K562 (cell line): Measurements from ENCODE around the gene CD1D. TPM values are rescaled to one million over a fixed set of nuclear protein-coding genes. Genes with fewer than 3 reads are reported as not detected.

Experiments
- ATAC-seq: fragments of 200-7000 bp; cut with Tn5 transposase; 3 replicates; pipeline ENCODE4 v1.9.1; 2020; ENCODE audit warnings: moderate library complexity
- BruUV-seq: library from RNA; stranded (reverse); fragments of 400-500 nt; replicated peaks from 2 replicates; lab custom pipeline; 2021; lab: Mats Ljungman, UMichigan
- CTCF ChIA-PET: fragments of 300-600 bp; formaldehyde crosslinking; extraction: SDS; loops from one replicate; lab custom pipeline; 2021; ENCODE audit warnings: low intra/inter-chr PET ratio; lab: Yijun Ruan, JAX
- POLR2A ChIA-PET: fragments of 300-600, 350-650 bp; sonication (Branson Sonifier 250); formaldehyde crosslinking; extraction: SDS; loops from one replicate; lab custom pipeline; 2021; ENCODE audit warnings: antibody characterized with exemption, inconsistent platforms; lab: Yijun Ruan, JAX
- DNase-seq, 4 experiments: peaks; one replicate each; pipeline versions ENCODE4 v3.0.0 to v3.0.0-alpha.2; 2011 to 2018; ENCODE audit warnings: low spot score in 3 of 4, mixed read lengths in 3 of 4; ENCODE audit errors: extremely low read depth in 1 of 4
- FAIRE-seq: peaks from 2 replicates; lab custom pipeline; 2011; peaks lifted over from hg19 to GRCh38; lab: Jason Lieb, UNC
- H2AFZ ChIP-seq: 2 replicates; pipeline ENCODE4 v1.6.0; 2011; ENCODE audit warnings: low read depth, low read length, control low read depth, inconsistent platforms
- H3K27ac ChIP-seq: fragments of 200-600 bp; 3 replicates; pipeline ENCODE4 v1.8.0; 2011; ENCODE audit warnings: low read depth, mild to moderate bottlenecking, control low read depth, inconsistent platforms, low read length, moderate library complexity, mixed read lengths; ENCODE audit errors: extremely low read depth
- H3K27me3 ChIP-seq, 2 experiments: fragments of 300-600 bp in 1 of 2; 2 replicates in 1 of 2; 3 replicates in 1 of 2; pipeline versions ENCODE4 v1.6.0 to v1.8.0; 2011; ENCODE audit warnings: inconsistent platforms in 2 of 2, low read length in 2 of 2, mild to moderate bottlenecking in 1 of 2, mixed read lengths in 1 of 2, moderate library complexity in 1 of 2; ENCODE audit not compliant: control insufficient read depth in 2 of 2, insufficient read depth in 2 of 2
- H3K36me3 ChIP-seq: fragments of 300-600 bp; 3 replicates; pipeline ENCODE4 v1.8.0; 2011; ENCODE audit warnings: mild to moderate bottlenecking, low read length, inconsistent platforms; ENCODE audit not compliant: control insufficient read depth, insufficient read depth
- H3K4me1 ChIP-seq, 2 experiments: fragments of 200-600 bp in 1 of 2; replicated peaks in 1 of 2; 2 replicates in 1 of 2; 3 replicates in 1 of 2; pipeline versions ENCODE4 v1.5.1 to v1.8.0; 2011; ENCODE audit warnings: inconsistent platforms in 2 of 2, low read length in 2 of 2, mild to moderate bottlenecking in 1 of 2, mixed read lengths in 1 of 2, moderate library complexity in 1 of 2; ENCODE audit not compliant: control insufficient read depth in 2 of 2, insufficient read depth in 2 of 2
- H3K4me2 ChIP-seq: 2 replicates; pipeline ENCODE4 v1.6.1; 2011; ENCODE audit warnings: low read length, control low read depth, inconsistent platforms, mixed read lengths; ENCODE audit not compliant: insufficient read depth
- H3K4me3 ChIP-seq: fragments of 200-600 bp; sonication (generic), shearing (Covaris generic); 2 replicates; pipeline ENCODE4 v1.5.1; 2016; ENCODE audit warnings: control low read depth, inconsistent platforms
- H3K79me2 ChIP-seq: fragments of 200-600 bp; 3 replicates; pipeline ENCODE4 v1.8.0; 2011; ENCODE audit warnings: low read length, inconsistent platforms; ENCODE audit not compliant: control insufficient read depth, insufficient read depth
- H3K9ac ChIP-seq, 2 experiments: 2 replicates each; pipeline versions ENCODE4 v1.6.0 to v1.6.1; 2011; ENCODE audit warnings: low read depth in 2 of 2, low read length in 2 of 2, control low read depth in 1 of 2, inconsistent platforms in 1 of 2, mild to moderate bottlenecking in 1 of 2, mixed read lengths in 1 of 2; ENCODE audit not compliant: insufficient read depth in 1 of 2
- H3K9me1 ChIP-seq: one replicate; pipeline ENCODE4 v1.6.0; 2011; ENCODE audit warnings: inconsistent platforms, mild to moderate bottlenecking, low read length, moderate library complexity; ENCODE audit not compliant: control insufficient read depth, insufficient read depth
- H3K9me3 ChIP-seq: replicated peaks from 2 replicates; pipeline ENCODE4 v1.5.1; 2011; ENCODE audit warnings: low read depth, low read length, inconsistent platforms; ENCODE audit not compliant: control insufficient read depth, insufficient read depth
- H4K20me1 ChIP-seq: replicated peaks from 2 replicates; pipeline ENCODE4 v1.6.1; 2011; ENCODE audit warnings: low read length, inconsistent platforms, mixed read lengths; ENCODE audit not compliant: control insufficient read depth, insufficient read depth
- CEBPB ChIP-seq: fragments of 450-650 bp; IDR thresholded peaks from 2 replicates; pipeline ENCODE4 v1.6.1; 2016; ENCODE audit warnings: missing genetic modification characterization, missing compliant biosample characterization
- CEBPG ChIP-seq, 3 experiments: fragments of 200-800 bp in 1 of 3; sonication (Bioruptor generic) in 1 of 3; sonication (generic) in 1 of 3; formaldehyde crosslinking in 1 of 3; IDR thresholded peaks in 2 of 3; conservative IDR thresholded peaks in 1 of 3; 2 replicates each; pipeline versions ENCODE4 v1.6.1 to v1.8.0; 2016 to 2022; ENCODE audit warnings: missing compliant biosample characterization in 2 of 3, missing genetic modification characterization in 2 of 3, mild to moderate bottlenecking in 1 of 3, missing genetic modification reagents in 1 of 3
- FOSL1 ChIP-seq: fragments of 200-800 bp; sonication (Bioruptor generic); conservative IDR thresholded peaks from 2 replicates; pipeline ENCODE4 v1.6.1; 2016; ENCODE audit warnings: missing genetic modification characterization, missing compliant biosample characterization
- NRF1 ChIP-seq, 2 experiments: fragments of 450-650 bp; IDR thresholded peaks in 1 of 2; conservative IDR thresholded peaks in 1 of 2; 2 replicates each; pipeline ENCODE4 v1.6.1; 2014; ENCODE audit warnings: mild to moderate bottlenecking in 2 of 2
- TOE1 ChIP-seq, 2 experiments: fragments of 450-650 bp in 1 of 2; sonication (generic) in 1 of 2; formaldehyde crosslinking in 1 of 2; IDR thresholded peaks; 2 replicates each; pipeline versions ENCODE4 v1.7.1 to v1.8.0; 2016 to 2022; ENCODE audit warnings: borderline replicate concordance in 2 of 2, mild to moderate bottlenecking in 2 of 2, antibody characterized with exemption in 1 of 2, inconsistent platforms in 1 of 2, low read depth in 1 of 2, missing genetic modification reagents in 1 of 2, moderate library complexity in 1 of 2
- WGBS: fragments of 100-300 bp; shearing (Covaris generic); methylation state at CpG from one replicate; pipeline ENCODE4 v1.1.6; 2016; ENCODE audit warnings: low coverage, mixed read lengths; ENCODE audit not compliant: insufficient coverage; ENCODE audit errors: missing lambda C conversion rate; 5-methylcytosine and 5-hydroxymethylcytosine counted together
- in situ Hi-C: fragments of 300-500 bp; cut with MboI; formaldehyde crosslinking; loops from 4 replicates; pipeline ENCODE4 v1.15.0; 2018; ENCODE audit warnings: inconsistent platforms, mixed read lengths
- intact Hi-C: fragments of 100-400 bp; cut with micrococcal nuclease; formaldehyde crosslinking; loops from 2 replicates; pipeline ENCODE4 v1.14.2; 2022
- polyA plus RNA-seq, 8 experiments: library from polyadenylated mRNA; depleted of rRNA in 4 of 8; stranded (reverse) in 5 of 8; unstranded in 3 of 8; fragments of >200 nt; fragmentation: Nextera tagmentation in 2 of 8; fragmentation: Illumina TruSeq in 1 of 8; extraction: Ambion mirVana in 2 of 8; extraction: Trizol in 1 of 8; gene quantifications; 2 replicates each; pipeline versions ENCODE4 v1.2.1 to v1.2.3, GENCODE V29; 2011 to 2014; ENCODE audit warnings: inconsistent platforms in 1 of 8, missing spikeins in 1 of 8
- total RNA-seq, 7 experiments: library from RNA; depleted of rRNA in 6 of 7; stranded (reverse); fragments of >200 nt in 6 of 7; fragmentation: Illumina TruSeq in 2 of 7; extraction: Trizol in 2 of 7; gene quantifications; 2 replicates each; pipeline versions ENCODE4 v1.2.1 to v1.2.3, GENCODE V29; 2011 to 2021; ENCODE audit warnings: low replicate concordance in 1 of 7

CD1D gene
- total and polyA plus RNA-seq, 9 of the 15 experiments (the other 6 are each of a cell fraction or from before 2014, with no cell fraction given): 0.03 TPM; not detected in 8

DNA sequence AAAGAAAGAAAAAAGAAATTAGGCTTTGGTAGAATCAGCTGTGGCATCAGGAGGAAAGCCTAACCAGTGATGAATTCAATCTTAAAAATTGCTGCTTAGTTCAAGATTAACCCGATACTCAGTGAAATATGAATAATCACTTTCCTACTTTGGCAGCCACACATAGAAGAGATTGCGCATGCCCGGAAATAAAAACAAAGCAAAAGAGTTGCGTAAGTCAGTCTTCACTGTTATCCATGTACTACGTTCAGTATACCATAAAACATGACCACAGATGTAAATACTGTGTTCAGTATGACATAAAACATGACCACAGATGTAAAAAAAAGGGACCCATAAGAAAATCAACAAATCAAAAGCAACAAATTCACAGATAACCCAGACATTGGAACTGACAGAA lies 19.2 kb downstream of the CD1D start:
- in situ Hi-C loops: no loop called here
- Histone ChIP-seq H3K36me3 (no peaks in the 10 kb centered on the region), H3K27ac (no peak overlapping the region), H3K4me3 (no peak overlapping the region), H3K27me3 (no peaks in the 10 kb centered on the region), H3K9me1 (no peaks in the 10 kb centered on the region), H3K4me2 (no peak overlapping the region), H3K9ac (no peak overlapping the region), H3K79me2 (no peaks in the 10 kb centered on the region), H4K20me1 (no peaks in the 10 kb centered on the region), H2AFZ (no peak overlapping the region), H3K9me3 (no peaks in the 10 kb centered on the region), H3K4me1 (no peaks in the 10 kb centered on the region; a peak in 1 of 5 replicates)
- FAIRE-seq (no peak), DNase-seq (no peak), ATAC-seq (no peak)
- TF ChIP-seq CEBPB (peak; percentile 84), TOE1 (IDR thresholded peaks at IDR 0.05; ENCODE audit: borderline replicate concordance) (no peak), TOE1 (CRISPR knock-in tag; IDR thresholded peaks at IDR 0.05; ENCODE audit: borderline replicate concordance, low read depth) (no peak), CEBPG (CRISPR knock-in tag; IDR thresholded peaks at IDR 0.05) (no peak), CEBPG (tag; conservative IDR thresholded peaks at IDR 0.05 in 1 of 2, IDR thresholded peaks at IDR 0.05 in 1 of 2) (peak; percentile 29 to 53; a peak in 2 of 4 replicates), FOSL1 (tag) (no peak), NRF1 (conservative IDR thresholded peaks at IDR 0.05 in 1 of 2, IDR thresholded peaks at IDR 0.05 in 1 of 2) (peak; percentile 16 to 21; a peak in 1 of 4 replicates)
- BruUV-seq: no TSS peak
- intact Hi-C loops: loop anchor here (5.0 kb wide), 2 partner anchors 797 to 877 kb away; partner anchors contain the start of gene AIM2
- ChIA-PET POLR2A (no interaction called here), CTCF (no interaction called here)
- 20% methylated on average over 5 of the region's 5 CpGs for WGBS
